Measurements from ENCODE around the gene ZNF76.

DNA sequence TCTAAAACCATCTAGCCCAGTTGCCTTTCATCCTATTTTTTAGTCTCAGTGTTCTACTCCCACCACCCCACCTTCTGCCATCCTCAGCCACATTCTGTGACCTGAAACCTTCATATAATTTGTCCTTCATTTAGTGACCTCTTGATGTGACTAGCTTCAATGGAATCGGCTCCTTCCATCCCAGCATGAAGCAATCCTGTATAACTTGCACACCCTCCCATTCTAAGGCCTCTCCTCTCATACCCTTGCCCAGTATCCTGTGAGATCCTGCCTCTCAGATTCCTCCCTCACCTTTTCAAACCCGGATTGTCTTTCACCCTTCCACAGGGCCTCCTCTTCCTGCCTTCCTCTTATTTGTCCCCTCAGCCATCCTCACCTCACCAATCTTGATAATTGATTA is 3.1 kb downstream of the ZNF76 start:
- TF ChIP-seq, protein P1, sequence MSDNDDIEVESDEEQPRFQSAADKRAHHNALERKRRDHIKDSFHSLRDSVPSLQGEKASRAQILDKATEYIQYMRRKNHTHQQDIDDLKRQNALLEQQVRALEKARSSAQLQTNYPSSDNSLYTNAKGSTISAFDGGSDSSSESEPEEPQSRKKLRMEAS (IDR thresholded peaks at IDR 0.05): no peak
- TF ChIP-seq EP300 (IDR thresholded peaks at IDR 0.05; ENCODE audit: borderline replicate concordance) (no peak), TEAD4 (IDR thresholded peaks at IDR 0.05) (no peak), RAD21 (IDR thresholded peaks at IDR 0.05; ENCODE audit: low read depth) (no peak), EGR1 (IDR thresholded peaks at IDR 0.05) (no peak), TAF1 (IDR thresholded peaks at IDR 0.05; ENCODE audit: low read depth) (no peak), TCF12 (IDR thresholded peaks at IDR 0.05; ENCODE audit: low read depth) (no peak), CREB1 (IDR thresholded peaks at IDR 0.05; ENCODE audit: low read depth) (no peak), YY1 (IDR thresholded peaks at IDR 0.05; ENCODE audit: low read depth) (no peak)
- TF ChIP-seq, protein P2, sequence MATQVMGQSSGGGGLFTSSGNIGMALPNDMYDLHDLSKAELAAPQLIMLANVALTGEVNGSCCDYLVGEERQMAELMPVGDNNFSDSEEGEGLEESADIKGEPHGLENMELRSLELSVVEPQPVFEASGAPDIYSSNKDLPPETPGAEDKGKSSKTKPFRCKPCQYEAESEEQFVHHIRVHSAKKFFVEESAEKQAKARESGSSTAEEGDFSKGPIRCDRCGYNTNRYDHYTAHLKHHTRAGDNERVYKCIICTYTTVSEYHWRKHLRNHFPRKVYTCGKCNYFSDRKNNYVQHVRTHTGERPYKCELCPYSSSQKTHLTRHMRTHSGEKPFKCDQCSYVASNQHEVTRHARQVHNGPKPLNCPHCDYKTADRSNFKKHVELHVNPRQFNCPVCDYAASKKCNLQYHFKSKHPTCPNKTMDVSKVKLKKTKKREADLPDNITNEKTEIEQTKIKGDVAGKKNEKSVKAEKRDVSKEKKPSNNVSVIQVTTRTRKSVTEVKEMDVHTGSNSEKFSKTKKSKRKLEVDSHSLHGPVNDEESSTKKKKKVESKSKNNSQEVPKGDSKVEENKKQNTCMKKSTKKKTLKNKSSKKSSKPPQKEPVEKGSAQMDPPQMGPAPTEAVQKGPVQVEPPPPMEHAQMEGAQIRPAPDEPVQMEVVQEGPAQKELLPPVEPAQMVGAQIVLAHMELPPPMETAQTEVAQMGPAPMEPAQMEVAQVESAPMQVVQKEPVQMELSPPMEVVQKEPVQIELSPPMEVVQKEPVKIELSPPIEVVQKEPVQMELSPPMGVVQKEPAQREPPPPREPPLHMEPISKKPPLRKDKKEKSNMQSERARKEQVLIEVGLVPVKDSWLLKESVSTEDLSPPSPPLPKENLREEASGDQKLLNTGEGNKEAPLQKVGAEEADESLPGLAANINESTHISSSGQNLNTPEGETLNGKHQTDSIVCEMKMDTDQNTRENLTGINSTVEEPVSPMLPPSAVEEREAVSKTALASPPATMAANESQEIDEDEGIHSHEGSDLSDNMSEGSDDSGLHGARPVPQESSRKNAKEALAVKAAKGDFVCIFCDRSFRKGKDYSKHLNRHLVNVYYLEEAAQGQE (IDR thresholded peaks at IDR 0.05; ENCODE audit: low read depth): no peak
- TF ChIP-seq, protein P3, sequence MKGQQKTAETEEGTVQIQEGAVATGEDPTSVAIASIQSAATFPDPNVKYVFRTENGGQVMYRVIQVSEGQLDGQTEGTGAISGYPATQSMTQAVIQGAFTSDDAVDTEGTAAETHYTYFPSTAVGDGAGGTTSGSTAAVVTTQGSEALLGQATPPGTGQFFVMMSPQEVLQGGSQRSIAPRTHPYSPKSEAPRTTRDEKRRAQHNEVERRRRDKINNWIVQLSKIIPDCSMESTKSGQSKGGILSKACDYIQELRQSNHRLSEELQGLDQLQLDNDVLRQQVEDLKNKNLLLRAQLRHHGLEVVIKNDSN (IDR thresholded peaks at IDR 0.05): no peak
